IPS-18a (cell line): ENCODE measurements around the gene LHX1.
A peak's percentile ranks its signal among the peaks of the same experiment; 100 is the strongest.

Source experiments
- H3K27ac ChIP-seq: one replicate; pipeline ENCODE4 v1.5.1; 2013; ENCODE audit warnings: low read length
- H3K27me3 ChIP-seq: one replicate; pipeline ENCODE4 v1.6.1; 2013; ENCODE audit warnings: mild to moderate bottlenecking, low read length; ENCODE audit not compliant: control insufficient read depth, insufficient read depth
- H3K36me3 ChIP-seq: one replicate; pipeline ENCODE4 v1.6.1; 2013; ENCODE audit warnings: low read depth, low read length; ENCODE audit not compliant: control insufficient read depth
- H3K4me1 ChIP-seq: one replicate; pipeline ENCODE4 v1.6.1; 2013; ENCODE audit warnings: low read depth, low read length; ENCODE audit not compliant: control insufficient read depth
- H3K4me3 ChIP-seq: one replicate; pipeline ENCODE4 v1.5.1; 2013; ENCODE audit warnings: low read length
- H3K9ac ChIP-seq: one replicate; pipeline ENCODE4 v1.6.1; 2013; ENCODE audit warnings: mild to moderate bottlenecking, low read length, moderate library complexity
- H3K9me3 ChIP-seq: one replicate; pipeline ENCODE4 v1.6.1; 2013; ENCODE audit warnings: low read depth, low read length; ENCODE audit not compliant: control insufficient read depth

LHX1 gene

DNA sequence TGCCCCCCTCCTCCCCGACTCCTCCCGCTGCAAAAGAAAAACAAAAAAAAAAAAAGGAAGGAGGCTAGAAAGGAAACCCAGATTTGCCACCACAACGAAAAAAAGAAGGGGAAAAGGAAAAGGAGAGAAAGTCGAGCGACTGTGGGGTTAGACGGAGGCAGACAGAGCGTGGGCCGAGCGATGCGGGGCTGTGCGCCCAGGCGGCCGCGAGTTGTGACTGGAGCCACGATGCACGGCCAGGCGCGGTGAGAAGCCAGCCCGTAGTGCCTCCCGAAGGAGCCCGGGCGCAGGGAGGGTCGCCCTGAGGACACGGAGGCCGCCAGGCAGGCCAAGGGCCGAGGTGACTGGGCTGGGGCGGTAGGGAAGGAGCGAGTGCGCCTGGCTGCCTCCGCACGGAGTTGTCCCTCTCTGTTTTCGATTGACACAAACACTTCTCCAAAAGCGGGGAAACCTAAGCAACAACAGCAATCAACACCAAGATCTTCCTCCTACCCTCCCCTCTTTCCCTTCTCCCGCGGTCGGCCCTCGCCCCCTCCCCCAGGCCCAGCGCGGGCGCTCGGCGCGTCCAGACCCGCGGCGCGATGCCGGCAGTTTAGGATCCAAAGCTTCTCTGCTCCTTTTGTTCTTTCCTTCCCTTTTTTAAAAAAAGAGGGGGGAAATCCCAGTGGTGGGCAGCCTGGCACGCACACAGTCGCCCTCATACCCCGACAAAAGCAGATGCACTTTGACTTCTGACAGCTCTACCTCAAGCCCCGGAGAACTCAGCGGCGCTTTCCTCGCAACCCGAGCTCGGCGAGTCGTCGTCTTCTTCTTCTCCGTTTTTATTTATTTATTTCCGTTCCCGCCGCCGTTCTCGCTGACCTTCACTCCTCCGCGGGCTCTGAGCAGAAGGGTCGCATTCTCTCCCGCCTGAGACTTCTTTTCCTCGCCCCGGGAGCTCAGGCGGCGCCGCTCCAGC is at the start of gene LHX1:
Gene LHX1 (plus strand): TSS at position 475 of the 958 bp plus-strand sequence. CDS start 723 bp downstream, outside the sequence.
- no peak within 1 kb of the TSS for H3K27ac ChIP-seq
- no peaks in the 10 kb centered on the region for H3K9me3 ChIP-seq
- H3K36me3 ChIP-seq = no peaks in the 10 kb centered on the region
- H3K4me1 ChIP-seq = peaks cover 42% of the 10 kb centered on the region
- H3K9ac ChIP-seq = no peak within 1 kb of the TSS
- H3K4me3 ChIP-seq = peak within 1 kb of the TSS; percentile 64
- H3K27me3 ChIP-seq = peaks cover 100% of the 10 kb centered on the region

DNA sequence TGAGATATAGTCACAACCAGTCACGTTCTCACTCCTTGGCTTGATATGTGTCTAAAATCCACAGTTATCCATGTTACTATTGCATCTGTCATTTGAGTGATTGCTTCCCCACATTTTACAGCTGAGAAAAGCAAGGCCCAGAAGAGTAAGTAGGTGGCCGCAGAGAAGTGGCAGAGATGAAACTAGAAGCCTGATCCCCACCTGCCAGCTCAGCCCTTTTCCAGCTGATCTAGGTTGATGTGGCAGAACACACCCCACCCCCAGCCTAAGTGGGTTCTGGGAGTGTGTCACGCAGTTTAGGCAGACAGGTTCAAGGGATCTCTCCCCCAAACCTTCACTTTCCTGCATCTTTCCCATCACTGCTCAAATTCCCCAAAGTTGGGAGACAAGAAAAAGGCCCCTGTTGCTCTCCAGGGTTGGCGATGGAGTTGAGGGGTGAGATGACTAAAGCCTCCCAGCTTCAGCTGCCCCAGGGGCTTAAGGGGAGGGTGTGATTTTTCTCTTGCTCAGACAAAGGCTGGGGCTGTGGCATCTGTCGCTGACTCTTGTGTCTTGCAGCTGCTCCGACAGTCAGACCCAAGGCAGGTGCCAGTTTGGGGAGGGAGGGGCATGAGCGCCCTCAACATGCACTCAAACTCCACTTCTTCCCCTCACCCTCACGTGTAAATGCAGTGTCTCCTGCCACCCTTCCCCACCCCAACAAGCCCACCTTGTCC is 48.9 kb upstream of the LHX1 start:
- H3K9me3 ChIP-seq = no peaks in the 10 kb centered on the region
- H3K4me1 ChIP-seq = peaks cover 7% of the 10 kb centered on the region
- H3K27me3 ChIP-seq = no peaks in the 10 kb centered on the region
- H3K9ac ChIP-seq = no peak overlapping the region
- no peak overlapping the region for H3K4me3 ChIP-seq
- no peak overlapping the region for H3K27ac ChIP-seq
- no peaks in the 10 kb centered on the region for H3K36me3 ChIP-seq

DNA sequence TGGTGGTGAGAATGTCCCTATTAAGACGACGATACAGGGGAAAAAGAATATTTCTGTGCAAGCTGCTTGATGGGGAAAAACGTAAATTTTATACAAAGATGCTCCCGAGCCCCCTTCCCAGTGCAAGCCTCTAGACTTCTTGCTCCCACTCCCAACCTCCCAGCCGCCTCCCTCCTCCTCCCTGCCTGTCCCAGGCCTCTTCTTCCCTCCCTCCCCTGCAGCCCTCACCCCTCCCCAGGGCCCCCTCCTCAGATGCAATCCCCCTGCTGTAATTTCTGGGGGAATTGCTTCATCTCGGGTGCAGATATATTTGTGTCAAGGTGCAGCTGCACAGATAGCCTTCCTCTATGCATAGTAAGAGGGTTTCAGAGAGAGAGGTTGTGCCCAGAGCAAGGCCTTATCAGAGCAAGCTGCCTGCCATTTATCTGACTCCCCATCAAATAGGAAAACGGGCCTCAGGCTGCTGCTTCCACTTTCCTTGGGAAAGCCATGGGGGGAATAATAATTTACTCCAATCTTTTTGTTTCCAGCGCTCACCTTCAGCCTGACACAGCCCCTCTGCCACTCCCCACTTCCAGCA is 47.4 kb upstream of the LHX1 start:
- Histone ChIP-seq H3K9ac (no peak overlapping the region), H3K27ac (no peak overlapping the region), H3K36me3 (no peaks in the 10 kb centered on the region), H3K27me3 (no peaks in the 10 kb centered on the region), H3K4me3 (no peak overlapping the region), H3K4me1 (peaks cover 2% of the 10 kb centered on the region), H3K9me3 (no peaks in the 10 kb centered on the region)

DNA sequence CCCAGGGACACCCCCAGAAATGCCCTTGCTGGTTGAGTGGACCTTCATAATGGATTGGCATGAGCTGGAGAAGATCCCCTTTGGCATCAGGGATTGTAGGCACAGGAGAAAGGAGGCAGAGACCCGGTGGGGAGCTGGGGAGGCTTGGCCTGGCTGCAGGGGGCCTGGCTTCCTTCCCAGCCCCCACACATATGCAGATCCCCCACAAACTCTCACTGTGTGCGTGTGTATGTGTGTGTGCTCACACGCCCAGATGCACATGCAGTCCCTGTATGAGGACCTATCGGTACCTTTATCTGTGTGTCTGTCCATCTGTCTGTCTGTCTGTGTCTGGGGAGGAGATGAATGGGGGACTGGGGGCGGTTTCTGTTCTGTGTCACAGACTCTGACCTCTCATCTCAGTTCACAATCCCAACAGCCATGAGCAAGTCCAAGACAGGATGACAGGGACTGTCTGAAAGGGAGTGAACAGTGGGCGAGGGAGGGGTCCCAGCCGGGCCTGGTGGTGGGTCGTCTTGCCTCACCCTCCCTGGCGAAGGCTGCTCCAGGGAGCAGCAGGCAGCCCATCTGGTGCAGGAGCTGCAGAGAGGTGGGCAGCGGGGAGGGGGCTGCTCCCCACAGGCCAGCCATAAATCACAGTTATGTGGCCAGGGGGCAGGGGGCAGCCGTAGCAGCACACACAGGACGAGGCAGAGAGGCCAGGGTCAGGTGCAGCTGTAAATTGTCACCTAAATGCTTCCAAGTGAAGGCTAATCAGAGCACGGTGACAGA is 46.7 kb upstream of the LHX1 start:
- no peak overlapping the region for H3K9ac ChIP-seq
- no peaks in the 10 kb centered on the region for H3K9me3 ChIP-seq
- H3K27ac ChIP-seq = no peak overlapping the region
- no peaks in the 10 kb centered on the region for H3K4me1 ChIP-seq
- H3K27me3 ChIP-seq = no peaks in the 10 kb centered on the region
- H3K36me3 ChIP-seq = no peaks in the 10 kb centered on the region
- H3K4me3 ChIP-seq = no peak overlapping the region

DNA sequence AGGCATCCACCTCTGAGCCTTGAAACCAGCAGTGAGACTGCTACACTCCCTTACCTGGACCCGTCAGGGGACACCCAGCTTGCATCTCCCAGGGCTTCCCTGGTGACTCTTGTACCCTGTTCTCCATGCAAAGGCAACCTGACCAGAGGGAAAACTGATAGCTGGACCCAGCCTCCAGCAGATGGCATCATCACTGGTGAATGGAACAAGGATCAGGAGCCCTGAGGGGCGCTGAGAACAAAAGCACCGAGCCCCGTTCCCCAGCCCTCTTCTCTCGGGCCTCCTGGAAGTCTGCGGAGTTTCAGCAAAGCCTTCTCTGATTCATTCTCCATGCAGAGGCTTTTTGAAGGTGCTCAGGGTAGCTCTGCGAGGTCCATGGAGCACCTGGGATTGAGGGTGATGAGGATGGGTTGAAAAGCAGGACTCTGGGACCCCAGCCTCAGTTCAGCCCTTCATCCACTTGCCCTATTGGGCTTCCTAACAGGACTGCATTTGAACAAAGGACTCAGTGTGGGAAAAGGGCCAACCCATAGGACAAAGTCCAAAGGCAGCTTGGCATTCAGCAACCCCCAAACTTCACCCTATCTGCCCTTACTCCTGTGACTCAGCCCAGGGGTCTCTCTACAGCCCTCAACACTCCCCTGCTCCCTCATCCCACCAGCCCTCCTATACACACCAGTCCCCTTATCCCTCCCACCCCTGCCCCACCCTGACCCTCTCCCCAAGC is 45.0 kb upstream of the LHX1 start:
- Histone ChIP-seq H3K4me1 (no peaks in the 10 kb centered on the region), H3K9ac (no peak overlapping the region), H3K36me3 (no peaks in the 10 kb centered on the region), H3K27me3 (no peaks in the 10 kb centered on the region), H3K9me3 (no peaks in the 10 kb centered on the region), H3K4me3 (no peak overlapping the region), H3K27ac (no peak overlapping the region)

DNA sequence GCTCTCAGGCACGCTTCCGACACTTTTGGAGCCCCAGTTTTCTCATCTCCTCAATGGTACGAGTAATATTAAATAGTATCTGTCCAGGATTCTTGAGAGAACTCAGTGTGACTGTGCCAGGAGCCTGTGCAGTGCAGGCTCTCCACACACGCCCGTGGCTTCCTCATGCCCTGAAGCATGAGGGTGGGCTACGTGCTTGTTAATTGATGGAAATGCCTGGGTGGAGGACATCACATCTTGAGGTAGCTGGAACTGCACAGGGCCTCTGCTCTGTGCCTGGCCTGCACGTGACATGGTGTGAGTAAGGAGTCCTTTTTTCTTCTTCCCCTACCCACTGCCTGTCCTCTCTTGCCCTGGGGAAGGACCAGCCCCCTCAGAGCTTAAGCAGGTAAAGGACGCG is 43.1 kb upstream of the LHX1 start:
- Histone ChIP-seq H3K9me3 (no peaks in the 10 kb centered on the region), H3K4me3 (no peak overlapping the region), H3K9ac (no peak overlapping the region), H3K27ac (no peak overlapping the region), H3K36me3 (no peaks in the 10 kb centered on the region), H3K27me3 (no peaks in the 10 kb centered on the region), H3K4me1 (no peaks in the 10 kb centered on the region)

DNA sequence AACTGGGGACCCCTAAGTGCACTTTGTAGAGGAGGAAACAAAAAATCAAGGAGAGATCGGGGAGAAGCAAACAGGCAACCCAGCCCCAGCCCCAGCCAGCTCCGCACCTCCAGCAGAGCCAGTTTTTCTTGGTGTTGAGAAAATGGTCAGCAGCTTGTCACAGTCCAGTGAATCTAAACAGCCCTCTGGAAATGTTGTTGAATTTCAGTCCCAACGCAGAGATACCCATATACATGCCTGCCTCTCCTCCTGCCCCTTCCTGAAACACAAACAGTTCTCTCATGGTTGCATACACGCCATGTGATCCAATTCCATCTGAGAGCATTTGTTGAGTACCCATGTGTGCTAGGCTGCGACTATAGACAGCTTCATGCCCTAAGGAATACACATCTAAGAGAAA is 42.4 kb upstream of the LHX1 start:
- Histone ChIP-seq H3K36me3 (no peaks in the 10 kb centered on the region), H3K9ac (no peak overlapping the region), H3K4me1 (no peaks in the 10 kb centered on the region), H3K9me3 (no peaks in the 10 kb centered on the region), H3K4me3 (no peak overlapping the region), H3K27me3 (no peaks in the 10 kb centered on the region), H3K27ac (no peak overlapping the region)

DNA sequence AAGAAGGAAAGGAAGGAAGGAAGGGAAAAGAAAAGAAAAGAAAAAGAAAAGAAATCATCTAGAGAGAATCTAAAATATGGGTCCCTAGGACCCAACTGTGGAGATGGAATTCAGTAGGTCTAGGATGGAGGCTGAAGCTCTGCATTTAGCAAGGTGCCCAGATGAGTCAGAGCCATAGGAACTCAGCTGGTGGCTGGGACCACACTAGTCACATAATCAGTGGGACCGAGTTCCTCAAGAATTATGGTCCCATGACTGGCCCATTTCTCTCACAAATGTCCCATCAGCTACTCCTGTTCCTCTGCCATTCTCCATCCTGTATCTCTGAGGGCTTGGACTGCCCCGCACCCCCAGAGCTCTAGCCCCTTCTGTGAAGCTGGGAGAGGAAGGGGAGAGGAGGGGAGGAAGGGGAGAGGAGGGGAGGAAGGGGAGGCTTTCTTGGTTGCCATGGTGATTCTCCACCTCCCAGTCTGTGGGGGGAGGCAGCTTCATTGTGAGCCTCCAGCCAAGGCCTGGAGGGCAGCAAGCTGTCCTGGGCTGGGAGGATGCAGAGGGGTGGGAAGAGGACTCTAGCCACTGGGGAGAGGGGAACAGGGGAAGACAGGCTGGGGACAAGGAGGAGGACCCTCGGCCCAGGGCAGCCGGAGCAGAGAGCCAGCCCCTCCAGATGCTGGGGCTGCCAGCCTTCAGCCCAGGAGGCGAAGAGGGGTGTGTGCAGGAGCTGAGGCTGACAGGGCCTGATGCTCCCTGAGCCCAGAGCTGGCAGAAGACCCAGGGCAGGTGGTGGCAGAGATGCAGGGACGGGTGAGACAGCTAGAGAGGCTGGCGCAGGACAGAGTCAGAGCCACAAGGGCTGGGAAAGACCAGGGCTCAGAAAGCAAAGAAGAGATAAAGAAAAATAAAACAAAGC is 37.8 kb upstream of the LHX1 start:
- Histone ChIP-seq H3K4me3 (no peak overlapping the region), H3K9me3 (no peaks in the 10 kb centered on the region), H3K36me3 (no peaks in the 10 kb centered on the region), H3K27me3 (no peaks in the 10 kb centered on the region), H3K4me1 (no peaks in the 10 kb centered on the region), H3K27ac (no peak overlapping the region), H3K9ac (no peak overlapping the region)

DNA sequence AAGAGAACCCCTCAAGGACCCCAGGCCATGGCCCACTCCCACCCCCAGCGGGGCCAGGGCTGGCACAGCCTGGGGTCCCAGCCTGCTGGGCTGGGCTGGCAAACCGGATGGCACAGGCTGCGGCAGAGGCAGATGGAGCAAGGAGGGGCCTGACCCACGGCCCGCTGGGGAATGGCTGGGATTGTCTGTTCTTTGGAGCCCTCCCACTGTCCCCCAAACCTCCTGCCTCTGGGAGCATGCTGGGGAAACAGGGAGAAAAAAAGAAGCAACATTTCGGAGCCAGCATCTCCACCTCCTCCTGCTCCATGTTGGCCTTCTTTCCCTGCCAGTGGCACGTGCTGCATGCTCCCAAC is 37.1 kb upstream of the LHX1 start:
- no peaks in the 10 kb centered on the region for H3K4me1 ChIP-seq
- H3K27ac ChIP-seq = no peak overlapping the region
- no peak overlapping the region for H3K4me3 ChIP-seq
- no peaks in the 10 kb centered on the region for H3K9me3 ChIP-seq
- H3K9ac ChIP-seq = no peak overlapping the region
- H3K27me3 ChIP-seq = no peaks in the 10 kb centered on the region
- no peaks in the 10 kb centered on the region for H3K36me3 ChIP-seq

DNA sequence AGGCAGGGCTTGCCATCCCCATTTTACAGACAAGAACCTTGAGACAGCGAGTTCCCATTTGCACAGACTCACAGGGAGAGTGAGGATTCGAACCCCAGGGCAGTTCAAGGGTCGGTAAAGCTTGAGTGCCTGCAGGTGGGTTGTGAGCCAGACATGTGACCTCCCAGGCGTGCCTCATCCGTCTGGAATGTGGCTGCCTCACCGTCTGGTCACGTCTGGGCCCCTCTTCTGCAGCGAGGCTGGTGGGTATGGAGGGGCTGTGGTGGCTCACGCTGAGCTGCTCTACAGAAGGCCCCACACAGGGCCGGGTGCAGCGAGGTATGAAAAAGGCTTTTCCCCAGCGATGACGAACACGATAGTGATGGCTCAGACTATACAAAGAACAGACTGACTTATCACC is 35.8 kb upstream of the LHX1 start:
- Histone ChIP-seq H3K27ac (no peak overlapping the region), H3K4me1 (no peaks in the 10 kb centered on the region), H3K9me3 (no peaks in the 10 kb centered on the region), H3K36me3 (no peaks in the 10 kb centered on the region), H3K27me3 (no peaks in the 10 kb centered on the region), H3K4me3 (no peak overlapping the region), H3K9ac (no peak overlapping the region)
